Measurements from ENCODE around the gene LPCAT3. TPM values are rescaled to one million over a fixed set of nuclear protein-coding genes. Genes with fewer than 3 reads are reported as not detected.

LPCAT3 gene
- total RNA-seq, 1 donor from 2014 or later: 40.2 TPM

GRCh38 chr12:6932766-6933165 lies 85.5 kb downstream of the LPCAT3 start:
- Mint-ChIP-seq H3K4me3 (ENCODE audit: unreplicated experiment) (no peak overlapping the region), H3K4me1 (ENCODE audit: unreplicated experiment) (peaks cover 65% of the 10 kb centered on the region), H3K27me3 (ENCODE audit: unreplicated experiment) (peaks cover 29% of the 10 kb centered on the region), H3K9me3 (ENCODE audit: unreplicated experiment) (no peaks in the 10 kb centered on the region), H3K27ac (ENCODE audit: unreplicated experiment) (peak overlapping the region; percentile 48), H3K36me3 (ENCODE audit: low read depth, unreplicated experiment) (peaks cover 45% of the 10 kb centered on the region)
- TF ChIP-seq, protein P1, sequence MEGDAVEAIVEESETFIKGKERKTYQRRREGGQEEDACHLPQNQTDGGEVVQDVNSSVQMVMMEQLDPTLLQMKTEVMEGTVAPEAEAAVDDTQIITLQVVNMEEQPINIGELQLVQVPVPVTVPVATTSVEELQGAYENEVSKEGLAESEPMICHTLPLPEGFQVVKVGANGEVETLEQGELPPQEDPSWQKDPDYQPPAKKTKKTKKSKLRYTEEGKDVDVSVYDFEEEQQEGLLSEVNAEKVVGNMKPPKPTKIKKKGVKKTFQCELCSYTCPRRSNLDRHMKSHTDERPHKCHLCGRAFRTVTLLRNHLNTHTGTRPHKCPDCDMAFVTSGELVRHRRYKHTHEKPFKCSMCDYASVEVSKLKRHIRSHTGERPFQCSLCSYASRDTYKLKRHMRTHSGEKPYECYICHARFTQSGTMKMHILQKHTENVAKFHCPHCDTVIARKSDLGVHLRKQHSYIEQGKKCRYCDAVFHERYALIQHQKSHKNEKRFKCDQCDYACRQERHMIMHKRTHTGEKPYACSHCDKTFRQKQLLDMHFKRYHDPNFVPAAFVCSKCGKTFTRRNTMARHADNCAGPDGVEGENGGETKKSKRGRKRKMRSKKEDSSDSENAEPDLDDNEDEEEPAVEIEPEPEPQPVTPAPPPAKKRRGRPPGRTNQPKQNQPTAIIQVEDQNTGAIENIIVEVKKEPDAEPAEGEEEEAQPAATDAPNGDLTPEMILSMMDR (IDR thresholded peaks at IDR 0.05; ENCODE audit: unreplicated experiment): no peak
- no peak for DNase-seq (ENCODE audit: low spot score)

DNA sequence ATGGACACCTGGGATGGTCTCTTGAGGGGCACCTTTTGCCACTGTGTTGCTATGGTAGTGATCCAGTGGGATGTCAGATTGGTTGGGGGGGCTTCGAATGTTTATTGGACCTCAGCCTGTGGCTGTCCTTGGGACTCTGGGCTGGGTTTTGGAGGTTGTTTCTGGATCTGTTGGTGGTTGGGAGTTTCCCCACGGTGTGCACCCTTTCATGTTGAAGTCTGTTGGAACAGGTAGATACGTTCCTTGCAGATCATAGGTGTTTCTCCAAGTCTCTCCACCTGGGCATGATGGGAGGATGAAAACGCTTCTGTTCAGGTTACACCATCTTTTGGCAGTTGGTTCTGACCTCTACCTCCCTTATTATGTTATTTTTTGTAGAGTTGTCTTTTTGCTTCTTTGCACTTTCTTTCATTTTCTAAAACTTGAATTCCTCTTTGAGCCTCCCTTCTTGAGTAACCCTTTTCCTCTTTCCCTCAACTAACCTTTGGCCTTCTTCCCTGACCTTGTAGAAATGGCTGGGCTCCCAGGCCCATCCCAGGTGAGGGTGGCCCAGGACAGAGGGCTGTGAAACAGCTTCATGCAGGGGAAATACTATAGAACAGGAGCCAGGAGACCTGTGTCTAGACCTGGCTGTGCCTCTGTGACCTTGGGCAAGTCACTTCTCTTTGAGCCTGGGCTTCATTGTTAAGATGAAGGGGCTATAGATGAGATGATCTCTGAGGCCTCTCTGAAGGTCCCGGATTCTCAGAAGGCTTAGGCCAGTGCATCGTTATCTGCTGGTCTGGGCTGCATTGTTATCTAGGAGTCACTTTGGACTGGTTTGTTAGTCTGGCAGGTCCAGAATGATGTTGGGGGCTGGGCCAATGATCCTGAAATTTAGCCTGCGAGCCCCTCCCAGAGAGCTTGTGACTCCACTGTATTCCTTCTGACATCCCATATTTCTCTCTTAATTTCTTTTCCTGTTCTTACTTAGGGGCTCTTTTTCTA lies 88.5 kb downstream of the LPCAT3 start:
- TF ChIP-seq, protein P1 (IDR thresholded peaks at IDR 0.05; ENCODE audit: unreplicated experiment): no peak
- peak overlapping the region; percentile 100 for H3K4me3 Mint-ChIP-seq (ENCODE audit: unreplicated experiment)
- peak overlapping the region; percentile 86 for H3K27ac Mint-ChIP-seq (ENCODE audit: unreplicated experiment)
- peaks cover 27% of the 10 kb centered on the region for H3K27me3 Mint-ChIP-seq (ENCODE audit: unreplicated experiment)
- no peak for DNase-seq (ENCODE audit: low spot score)
- H3K9me3 Mint-ChIP-seq (ENCODE audit: unreplicated experiment): no peaks in the 10 kb centered on the region
- peaks cover 41% of the 10 kb centered on the region for H3K36me3 Mint-ChIP-seq (ENCODE audit: low read depth, unreplicated experiment)
- H3K4me1 Mint-ChIP-seq (ENCODE audit: unreplicated experiment): peaks cover 74% of the 10 kb centered on the region

GRCh38 chr12:6928703-6929407 lies 89.4 kb downstream of the LPCAT3 start:
- H3K27ac Mint-ChIP-seq (ENCODE audit: unreplicated experiment): peak overlapping the region; percentile 94
- H3K4me1 Mint-ChIP-seq (ENCODE audit: unreplicated experiment): peaks cover 74% of the 10 kb centered on the region
- DNase-seq (ENCODE audit: low spot score): no peak
- TF ChIP-seq, protein P1 (IDR thresholded peaks at IDR 0.05; ENCODE audit: unreplicated experiment): no peak
- H3K9me3 Mint-ChIP-seq (ENCODE audit: unreplicated experiment): no peaks in the 10 kb centered on the region
- peaks cover 30% of the 10 kb centered on the region for H3K27me3 Mint-ChIP-seq (ENCODE audit: unreplicated experiment)
- H3K36me3 Mint-ChIP-seq (ENCODE audit: low read depth, unreplicated experiment): peaks cover 33% of the 10 kb centered on the region
- H3K4me3 Mint-ChIP-seq (ENCODE audit: unreplicated experiment): peak overlapping the region; percentile 100

DNA sequence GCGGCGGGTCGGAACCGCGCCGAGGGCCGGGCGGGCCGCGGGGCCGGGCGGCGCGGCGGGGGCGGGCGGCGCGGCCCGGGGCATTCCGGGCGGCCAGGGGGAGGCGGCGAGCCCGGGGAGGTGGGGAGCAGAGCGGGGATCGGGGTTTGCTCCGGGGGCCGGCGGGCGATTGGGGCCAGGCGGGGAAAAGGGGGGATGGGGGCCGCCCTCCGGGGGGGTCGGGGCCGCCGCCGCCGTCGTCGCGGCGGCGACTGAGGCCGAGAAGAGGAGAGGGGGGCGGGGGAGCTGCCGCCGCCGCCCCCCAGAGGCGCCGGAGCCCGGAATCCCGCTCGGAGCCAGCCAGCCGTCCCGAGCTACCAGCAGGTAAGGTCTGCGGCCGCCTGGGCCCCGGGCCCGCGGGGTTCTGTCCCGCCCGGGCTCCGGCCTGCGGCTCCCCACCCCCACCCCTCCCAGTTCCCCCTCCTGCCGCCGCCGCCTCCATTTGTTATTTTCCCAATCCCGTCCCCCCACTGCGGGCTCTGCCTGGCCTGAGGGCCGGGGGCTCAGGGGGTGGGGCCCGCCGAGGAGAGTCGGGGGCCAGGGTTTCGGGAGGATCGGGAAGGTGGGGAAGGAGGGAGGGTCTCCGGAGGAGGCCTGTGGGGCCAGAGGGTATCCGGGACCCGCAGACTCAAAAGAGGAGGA lies 90.1 kb downstream of the LPCAT3 start:
- no peak for DNase-seq (ENCODE audit: low spot score)
- Mint-ChIP-seq H3K9me3 (ENCODE audit: unreplicated experiment) (no peaks in the 10 kb centered on the region), H3K4me1 (ENCODE audit: unreplicated experiment) (peaks cover 73% of the 10 kb centered on the region), H3K4me3 (ENCODE audit: unreplicated experiment) (peak overlapping the region; percentile 100), H3K36me3 (ENCODE audit: low read depth, unreplicated experiment) (peaks cover 30% of the 10 kb centered on the region), H3K27me3 (ENCODE audit: unreplicated experiment) (peaks cover 30% of the 10 kb centered on the region), H3K27ac (ENCODE audit: unreplicated experiment) (peak overlapping the region; percentile 94)
- TF ChIP-seq, protein P1 (IDR thresholded peaks at IDR 0.05; ENCODE audit: unreplicated experiment): no peak

Measured in endothelial cell (in vitro differentiated cells).